CD4-positive, CD25-positive, alpha-beta regulatory T cell (primary cell): Measurements from ENCODE around the gene ACTA2. TPM values are rescaled to one million over a fixed set of nuclear protein-coding genes. Genes with fewer than 3 reads are reported as not detected.

Experiments used
- ATAC-seq, 2 donors: fragments of 150-1000 bp; cut with Tn5 transposase; one replicate each; pipeline ENCODE4 v1.10.0; 2021; ENCODE audit warnings: low read depth in 2 of 2, moderate number of reproducible peaks in 2 of 2, moderate library complexity in 1 of 2
- DNase-seq, 3 donors: peaks; one replicate each; pipeline versions ENCODE4 v3.0.0 to v3.0.0-alpha.2; 2012 to 2022; ENCODE audit warnings: mixed read lengths in 1 of 3
- H3K27ac ChIP-seq: one replicate; pipeline ENCODE4 v1.7.0; 2013; ENCODE audit warnings: mild to moderate bottlenecking, low read length; ENCODE audit not compliant: insufficient read depth, poor library complexity, severe bottlenecking
- H3K27me3 ChIP-seq: one replicate; pipeline ENCODE4 v1.7.0; 2013; ENCODE audit warnings: low read length; ENCODE audit not compliant: control insufficient read depth, insufficient read depth
- H3K36me3 ChIP-seq: one replicate; pipeline ENCODE4 v1.7.0; 2013; ENCODE audit warnings: mild to moderate bottlenecking, low read length, moderate library complexity; ENCODE audit not compliant: control insufficient read depth, insufficient read depth
- H3K4me1 ChIP-seq: 2 replicates; pipeline ENCODE4 v1.7.0; 2013; ENCODE audit warnings: mild to moderate bottlenecking, low read length; ENCODE audit not compliant: insufficient read depth, control insufficient read depth, poor library complexity, severe bottlenecking
- H3K4me3 ChIP-seq: one replicate; pipeline ENCODE4 v1.7.0; 2013; ENCODE audit warnings: low read depth, mild to moderate bottlenecking, low read length, moderate library complexity
- H3K9me3 ChIP-seq, 2 experiments: 1 replicate in 1 of 2; 2 replicates in 1 of 2; pipeline ENCODE4 v1.7.0; 2013; ENCODE audit warnings: low read length in 2 of 2, mild to moderate bottlenecking in 1 of 2, moderate library complexity in 1 of 2; ENCODE audit not compliant: control insufficient read depth in 2 of 2
- H3K27ac Mint-ChIP-seq, 3 donors: one replicate each; pipeline ENCODE4 v1.8.0; 2020 to 2022; ENCODE audit warnings: mild to moderate bottlenecking in 3 of 3, mixed read lengths in 3 of 3, moderate library complexity in 2 of 3
- H3K27me3 Mint-ChIP-seq: one replicate; pipeline ENCODE4 v1.8.0; 2022; ENCODE audit warnings: mild to moderate bottlenecking, mixed read lengths
- H3K36me3 Mint-ChIP-seq: one replicate; pipeline ENCODE4 v1.8.0; 2020; ENCODE audit warnings: mixed read lengths
- H3K4me1 Mint-ChIP-seq, 4 donors: one replicate each; pipeline ENCODE4 v1.8.0; 2020 to 2022; ENCODE audit warnings: mixed read lengths in 4 of 4, mild to moderate bottlenecking in 1 of 4
- H3K4me3 Mint-ChIP-seq, 4 donors: one replicate each; pipeline ENCODE4 v1.8.0; 2020 to 2022; ENCODE audit warnings: mild to moderate bottlenecking in 4 of 4, mixed read lengths in 4 of 4, moderate library complexity in 3 of 4
- H3K9me3 Mint-ChIP-seq, 7 donors: one replicate each; pipeline ENCODE4 v1.8.0; 2020 to 2022; ENCODE audit warnings: mixed read lengths in 7 of 7, mild to moderate bottlenecking in 3 of 7, moderate library complexity in 2 of 7
- polyA plus RNA-seq, 4 donors: library from polyadenylated mRNA; unstranded; fragments of 300-500 nt; fragmentation: Illumina TruSeq; gene quantifications; one replicate each; pipeline ENCODE4 v1.2.3, GENCODE V29; 2021
- total RNA-seq: library from RNA; stranded (reverse); gene quantifications from one replicate; pipeline ENCODE4 v1.2.3, GENCODE V29; 2022

ACTA2 gene
- total and polyA plus RNA-seq, 5 donors from 2014 or later, result 26.2 to 65.9 (median 53.1) TPM

DNA sequence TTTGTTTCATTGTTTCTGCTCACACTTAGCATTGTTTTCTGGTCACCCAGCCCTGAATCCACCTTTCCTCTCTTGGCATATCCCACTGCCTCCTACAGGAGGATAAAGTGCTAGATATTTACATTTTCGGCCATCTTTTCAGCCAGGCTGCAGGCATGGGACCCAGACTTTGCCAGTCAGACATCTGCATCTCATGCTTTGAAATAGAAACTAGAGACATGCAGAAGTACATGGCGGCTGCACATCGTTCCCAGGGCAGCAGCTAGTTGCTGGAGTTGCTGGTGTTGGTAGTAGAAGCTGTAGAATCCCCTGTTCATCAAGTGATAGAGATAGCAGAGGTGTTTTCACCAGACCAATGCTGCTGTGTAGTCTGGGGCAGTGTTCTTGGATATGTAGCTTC, 53.8 kb downstream of the ACTA2 start:
- Mint-ChIP-seq H3K4me3 (peak overlapping the region in 3 of 4 donors; percentile 0 to 39 (median 24)), H3K9me3 (no peaks in the 10 kb centered on the region), H3K36me3 (peaks cover 21% of the 10 kb centered on the region), H3K27me3 (no peaks in the 10 kb centered on the region), H3K27ac (peak overlapping the region in 2 of 3 donors; percentile 50 to 83), H3K4me1 (peaks cover 56 to 77% (median 69%) of the 10 kb centered on the region in 4 donors)
- peaks cover 61% of the 10 kb centered on the region for H3K4me1 ChIP-seq
- ATAC-seq, result no peak
- peaks cover 20% of the 10 kb centered on the region for H3K36me3 ChIP-seq
- H3K4me3 ChIP-seq, result peak overlapping the region; percentile 15
- DNase-seq, result no peak
- H3K9me3 ChIP-seq, result no peaks in the 10 kb centered on the region
- no peaks in the 10 kb centered on the region for H3K27me3 ChIP-seq
- H3K27ac ChIP-seq, result no peak overlapping the region

DNA sequence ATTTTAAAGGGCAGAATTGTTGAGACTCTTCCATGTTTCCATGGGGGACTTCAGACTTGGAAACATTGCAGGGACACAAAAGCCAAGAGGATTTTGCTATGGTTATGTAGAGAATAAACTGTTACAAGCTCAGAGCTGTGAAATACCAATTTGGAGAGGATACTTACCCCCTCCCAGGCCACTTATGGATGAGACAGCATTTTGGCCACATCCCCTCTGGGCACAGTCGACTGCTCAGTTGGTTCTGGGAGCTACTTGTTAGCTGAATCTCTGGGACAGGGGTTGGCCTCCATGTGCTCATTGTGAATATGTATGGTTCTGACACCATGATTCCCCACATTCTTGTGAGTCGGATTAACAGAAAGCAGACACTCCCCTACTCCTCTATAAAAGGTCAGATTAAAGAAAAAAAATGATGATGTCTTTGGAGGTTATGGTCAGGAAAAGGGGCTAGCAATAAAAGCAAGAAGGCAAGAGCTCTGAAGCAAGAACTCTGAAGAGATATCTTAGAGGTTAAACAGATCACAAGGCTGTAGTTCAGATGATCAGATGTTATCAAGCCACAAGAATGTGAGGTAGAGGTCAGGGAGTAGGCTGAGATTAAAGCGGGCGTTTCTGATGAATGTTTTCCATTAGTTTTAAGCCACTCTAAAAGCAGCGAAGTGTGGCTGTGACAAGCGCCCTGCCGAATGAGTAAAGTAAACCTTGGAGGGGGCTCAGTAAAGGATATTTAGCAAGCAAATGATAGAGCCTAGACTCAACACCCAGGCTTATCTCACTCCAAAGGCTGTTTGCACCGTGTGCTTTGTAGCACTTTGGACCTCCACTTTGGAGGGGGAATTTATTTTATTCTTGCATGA, 55.3 kb downstream of the ACTA2 start:
- H3K27ac ChIP-seq, result peak overlapping the region; percentile 58
- Mint-ChIP-seq H3K27ac (peak overlapping the region; percentile 54 to 86 (median 69)), H3K4me1 (peaks cover 63 to 92% (median 80%) of the 10 kb centered on the region in 4 donors), H3K4me3 (peak overlapping the region; percentile 0 to 84 (median 68)), H3K36me3 (peaks cover 14% of the 10 kb centered on the region), H3K27me3 (no peaks in the 10 kb centered on the region), H3K9me3 (no peaks in the 10 kb centered on the region)
- no peaks in the 10 kb centered on the region for H3K9me3 ChIP-seq
- H3K4me1 ChIP-seq, result peaks cover 61% of the 10 kb centered on the region
- H3K4me3 ChIP-seq, result peak overlapping the region; percentile 45
- no peaks in the 10 kb centered on the region for H3K27me3 ChIP-seq
- H3K36me3 ChIP-seq, result peaks cover 5% of the 10 kb centered on the region
- peak; percentile 39 to 45 for ATAC-seq
- DNase-seq, result peak in 1 of 3 donors; percentile 39

DNA sequence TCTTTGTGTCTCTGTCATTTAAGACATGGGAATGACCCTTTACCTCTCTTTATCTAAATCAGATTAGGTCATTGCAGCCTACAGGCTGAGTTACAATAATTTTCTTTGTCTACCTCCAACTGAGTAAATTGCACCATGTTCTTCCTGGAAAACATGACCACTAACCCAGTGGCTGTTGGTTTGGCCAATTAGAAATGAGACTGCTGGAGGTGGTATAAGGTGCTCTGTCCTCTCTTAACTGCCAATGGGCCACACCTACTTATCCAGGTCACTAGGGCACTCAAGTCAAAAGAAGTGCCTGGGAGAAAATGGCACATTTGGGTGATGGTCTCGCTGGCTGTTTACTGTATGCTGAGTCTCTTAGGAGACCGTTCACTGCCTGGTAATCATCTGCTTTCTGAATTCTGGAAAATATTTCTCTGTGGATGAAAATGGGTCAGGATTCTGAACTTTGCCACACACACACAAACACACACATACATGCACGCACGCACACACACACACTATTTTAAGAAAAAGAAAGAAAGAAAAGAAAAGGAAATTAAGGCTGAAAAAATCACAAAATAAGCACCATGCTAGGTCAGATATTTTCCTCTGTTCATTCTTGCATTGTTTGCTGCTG, 56.1 kb downstream of the ACTA2 start:
- no peaks in the 10 kb centered on the region for H3K36me3 ChIP-seq
- no peaks in the 10 kb centered on the region for H3K9me3 ChIP-seq
- DNase-seq, result no peak
- H3K27ac Mint-ChIP-seq, result peak overlapping the region; percentile 54 to 86 (median 69)
- H3K9me3 Mint-ChIP-seq, result no peaks in the 10 kb centered on the region
- peaks cover 9% of the 10 kb centered on the region for H3K36me3 Mint-ChIP-seq
- H3K4me3 Mint-ChIP-seq, result peak overlapping the region in 2 of 4 donors; percentile 27 to 74
- H3K4me1 Mint-ChIP-seq, result peaks cover 59 to 90% (median 79%) of the 10 kb centered on the region in 4 donors
- no peaks in the 10 kb centered on the region for H3K27me3 Mint-ChIP-seq
- no peak for ATAC-seq
- peak overlapping the region; percentile 58 for H3K27ac ChIP-seq
- no peaks in the 10 kb centered on the region for H3K27me3 ChIP-seq
- peak overlapping the region; percentile 45 for H3K4me3 ChIP-seq
- H3K4me1 ChIP-seq, result peaks cover 56% of the 10 kb centered on the region

DNA sequence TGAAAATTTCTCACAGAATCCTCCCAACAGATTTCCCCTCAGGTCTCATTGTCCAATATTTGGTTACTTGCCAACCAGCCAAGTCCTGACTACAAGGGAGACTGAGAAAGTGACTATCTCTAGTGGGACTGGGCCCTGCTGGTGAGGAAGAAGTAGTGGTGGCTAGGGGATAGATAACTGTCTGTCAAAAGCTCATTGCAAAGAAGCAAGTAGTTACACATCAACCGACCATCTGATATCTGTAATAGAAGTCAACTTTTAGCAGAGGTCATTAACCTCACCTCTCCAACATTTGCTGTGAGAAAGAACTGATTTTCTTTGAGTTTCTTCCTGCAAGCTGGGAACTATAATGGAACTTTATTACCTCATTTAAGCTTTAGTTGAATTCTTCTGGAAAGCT, 57.3 kb downstream of the ACTA2 start:
- no peaks in the 10 kb centered on the region for H3K27me3 Mint-ChIP-seq
- no peaks in the 10 kb centered on the region for H3K9me3 Mint-ChIP-seq
- no peak for ATAC-seq
- peaks cover 60 to 91% (median 79%) of the 10 kb centered on the region in 4 donors for H3K4me1 Mint-ChIP-seq
- H3K4me3 Mint-ChIP-seq, result peak overlapping the region in 1 of 4 donors; percentile 14
- peak overlapping the region in 1 of 3 donors; percentile 72 for H3K27ac Mint-ChIP-seq
- H3K36me3 ChIP-seq, result no peaks in the 10 kb centered on the region
- H3K36me3 Mint-ChIP-seq, result peaks cover 13% of the 10 kb centered on the region
- no peak overlapping the region for H3K4me3 ChIP-seq
- H3K27ac ChIP-seq, result peak overlapping the region; percentile 42
- no peak for DNase-seq
- peaks cover 44% of the 10 kb centered on the region for H3K4me1 ChIP-seq
- no peaks in the 10 kb centered on the region for H3K9me3 ChIP-seq
- H3K27me3 ChIP-seq, result no peaks in the 10 kb centered on the region

DNA sequence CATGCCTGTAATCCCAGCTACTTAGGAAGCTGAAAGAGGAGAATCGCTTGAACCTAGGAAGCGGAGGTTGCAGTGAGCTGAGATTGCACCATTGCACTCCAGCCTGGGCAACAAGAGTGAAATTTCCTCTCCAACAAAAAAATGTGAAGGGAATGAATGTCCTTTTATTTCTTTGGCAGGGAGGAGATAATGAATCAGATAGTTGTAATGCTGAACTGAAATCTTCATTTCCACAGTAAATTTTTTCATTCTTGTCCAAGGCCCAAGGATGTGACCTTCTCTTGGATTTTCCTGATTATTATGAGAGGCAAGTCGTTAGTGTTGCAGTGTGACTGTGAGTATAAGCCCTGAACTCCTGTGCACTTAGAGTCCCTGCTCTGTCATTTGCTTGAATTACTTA, 59.0 kb downstream of the ACTA2 start:
- no peaks in the 10 kb centered on the region for H3K27me3 Mint-ChIP-seq
- H3K27ac Mint-ChIP-seq, result peak overlapping the region in 1 of 3 donors; percentile 53
- no peak overlapping the region for H3K4me3 ChIP-seq
- H3K4me1 Mint-ChIP-seq, result peaks cover 65 to 93% (median 79%) of the 10 kb centered on the region in 4 donors
- no peak overlapping the region for H3K4me3 Mint-ChIP-seq
- no peaks in the 10 kb centered on the region for H3K9me3 ChIP-seq
- H3K27me3 ChIP-seq, result no peaks in the 10 kb centered on the region
- ATAC-seq, result no peak
- no peak overlapping the region for H3K27ac ChIP-seq
- DNase-seq, result no peak
- peaks cover 9% of the 10 kb centered on the region for H3K36me3 Mint-ChIP-seq
- H3K9me3 Mint-ChIP-seq, result no peaks in the 10 kb centered on the region
- H3K36me3 ChIP-seq, result no peaks in the 10 kb centered on the region
- H3K4me1 ChIP-seq, result peaks cover 42% of the 10 kb centered on the region

DNA sequence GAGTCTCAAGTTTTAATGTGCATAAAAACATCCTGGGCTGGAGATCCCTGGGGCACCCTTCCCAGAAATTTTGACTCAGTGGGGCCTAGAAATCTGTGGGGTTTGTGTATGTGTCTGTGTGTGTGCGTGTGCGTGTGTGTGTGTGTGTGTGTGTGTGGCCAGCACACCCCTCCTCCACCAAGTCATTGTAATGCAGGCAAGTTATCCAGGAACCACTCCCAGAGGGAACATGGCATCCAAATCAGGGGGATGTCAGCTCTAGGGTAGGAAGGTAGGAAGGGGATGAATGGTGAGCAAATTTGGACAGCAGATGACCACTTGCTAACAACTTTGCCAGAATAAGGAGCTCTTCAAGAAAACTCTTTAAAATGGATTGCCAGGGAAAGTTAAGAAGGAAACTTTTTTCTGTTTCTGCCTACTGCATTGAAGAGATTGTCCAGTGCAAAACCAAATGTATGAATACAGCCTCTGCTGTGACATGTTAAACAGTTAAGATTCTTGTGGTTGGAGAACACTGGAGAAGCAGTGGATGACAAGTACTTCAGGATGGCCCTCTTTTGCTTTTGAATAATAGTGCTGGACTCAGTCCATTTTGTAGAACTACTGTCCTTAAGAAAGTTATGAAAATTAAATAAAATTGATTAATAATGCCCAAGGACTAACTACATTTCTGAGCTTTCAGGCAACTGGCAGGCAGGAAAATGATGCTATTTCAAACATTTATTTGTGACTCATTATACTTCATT, 60.2 kb downstream of the ACTA2 start:
- Mint-ChIP-seq H3K27ac (peak overlapping the region; percentile 55 to 76 (median 66)), H3K4me3 (peak overlapping the region in 1 of 4 donors; percentile 15)

DNA sequence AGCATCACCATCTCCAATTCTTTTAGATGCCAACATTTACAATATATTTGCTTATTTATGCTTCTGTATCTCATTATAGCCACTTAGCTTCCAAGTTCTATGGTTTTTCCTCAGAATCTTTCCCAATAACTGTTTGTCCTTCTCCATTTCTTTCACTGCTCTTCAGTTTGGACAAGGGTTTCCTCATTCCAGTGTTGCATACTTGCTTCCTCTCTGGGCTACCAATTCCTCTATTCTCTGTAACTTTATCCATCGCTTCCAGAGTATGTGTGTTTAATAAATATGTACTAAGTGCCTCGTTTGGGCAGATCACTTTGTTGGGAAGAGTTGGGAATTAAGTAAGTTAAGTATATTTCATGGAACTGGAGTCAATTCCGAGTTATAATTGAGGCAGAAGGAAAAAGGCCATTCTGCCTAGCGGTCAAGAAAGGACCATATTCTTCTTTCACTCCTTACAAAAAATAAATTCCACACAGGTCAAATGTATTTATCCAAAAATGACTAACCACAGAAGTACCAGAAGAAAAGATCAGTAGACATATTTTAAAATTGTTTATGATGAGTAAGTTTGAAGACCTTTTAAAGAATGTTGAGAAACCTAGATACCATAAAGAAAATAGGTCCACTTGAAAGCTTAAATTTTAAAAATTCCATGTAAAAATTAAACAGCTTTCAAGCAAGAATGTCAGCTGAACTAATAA, 61.7 kb downstream of the ACTA2 start:
- no peaks in the 10 kb centered on the region for H3K27me3 ChIP-seq
- H3K36me3 ChIP-seq, result no peaks in the 10 kb centered on the region
- H3K9me3 Mint-ChIP-seq, result no peaks in the 10 kb centered on the region
- H3K36me3 Mint-ChIP-seq, result peaks cover 9% of the 10 kb centered on the region
- ATAC-seq (no peak), DNase-seq (no peak)
- H3K4me1 Mint-ChIP-seq, result peaks cover 56 to 93% (median 79%) of the 10 kb centered on the region in 4 donors
- H3K9me3 ChIP-seq, result no peaks in the 10 kb centered on the region
- no peaks in the 10 kb centered on the region for H3K27me3 Mint-ChIP-seq
- peak overlapping the region in 1 of 3 donors; percentile 72 for H3K27ac Mint-ChIP-seq
- peaks cover 41% of the 10 kb centered on the region for H3K4me1 ChIP-seq
- H3K4me3 ChIP-seq, result peak overlapping the region; percentile 16
- peak overlapping the region in 1 of 4 donors; percentile 38 for H3K4me3 Mint-ChIP-seq
- no peak overlapping the region for H3K27ac ChIP-seq

More for the DNA sequence above, 60.2 kb downstream of the ACTA2 start:
- Histone ChIP-seq H3K27me3 (no peaks in the 10 kb centered on the region), H3K4me1 (peaks cover 41% of the 10 kb centered on the region), H3K36me3 (no peaks in the 10 kb centered on the region), H3K9me3 (no peaks in the 10 kb centered on the region), H3K4me3 (no peak overlapping the region), H3K27ac (no peak overlapping the region)
- H3K9me3 Mint-ChIP-seq, result no peaks in the 10 kb centered on the region
- ATAC-seq (no peak), DNase-seq (no peak)
- H3K36me3 Mint-ChIP-seq, result peaks cover 9% of the 10 kb centered on the region
- H3K27me3 Mint-ChIP-seq, result no peaks in the 10 kb centered on the region
- peaks cover 65 to 94% (median 80%) of the 10 kb centered on the region in 4 donors for H3K4me1 Mint-ChIP-seq
